RCC 7860 (cell line): ENCODE data around the gene ILF3.

Experiments
- DNase-seq: peaks from one replicate; pipeline ENCODE4 v3.0.0-alpha.2; 2015; ENCODE audit warnings: low spot score
- FAIRE-seq: peaks from 2 replicates; lab custom pipeline; 2012; peaks lifted over from hg19 to GRCh38; lab: Jason Lieb, UNC

ILF3 gene

GRCh38 chr19:10694706-10695307 is 40.7 kb downstream of the ILF3 start:
- FAIRE-seq, result no peak
- no peak for DNase-seq

GRCh38 chr19:10695401-10696398 is 41.6 kb downstream of the ILF3 start:
- FAIRE-seq (no peak), DNase-seq (no peak)

- DNase-seq, result peak; percentile 49
- FAIRE-seq, result no peak
These were observed 45.6 kb downstream of the ILF3 start for GRCh38 chr19:10699650-10700335.

GRCh38 chr19:10701955-10702525 is 47.9 kb downstream of the ILF3 start:
- FAIRE-seq, result no peak

GRCh38 chr19:10706990-10707389 is 52.8 kb downstream of the ILF3 start:
- DNase-seq, result no peak

More at GRCh38 chr19:10701955-10702525, 47.9 kb downstream of the ILF3 start:
- DNase-seq, result no peak

GRCh38 chr19:10707440-10707839 is 53.3 kb downstream of the ILF3 start:
- DNase-seq (no peak), FAIRE-seq (no peak)

More at GRCh38 chr19:10706990-10707389, 52.8 kb downstream of the ILF3 start:
- FAIRE-seq, result no peak

- DNase-seq (no peak), FAIRE-seq (no peak)
These were observed 54.1 kb downstream of the ILF3 start for GRCh38 chr19:10708291-10708690.

- FAIRE-seq (no peak), DNase-seq (no peak)
These were observed 57.9 kb downstream of the ILF3 start for GRCh38 chr19:10712045-10712444.

- FAIRE-seq (no peak), DNase-seq (no peak)
These were observed 58.6 kb downstream of the ILF3 start for GRCh38 chr19:10712754-10713153.

GRCh38 chr19:10713317-10713716 is 59.2 kb downstream of the ILF3 start:
- FAIRE-seq, result no peak
- no peak for DNase-seq

- DNase-seq, result no peak
- no peak for FAIRE-seq
These were observed 62.9 kb downstream of the ILF3 start for GRCh38 chr19:10717054-10717355.

GRCh38 chr19:10717356-10718204 is 63.4 kb downstream of the ILF3 start, which contains the start of gene DNM2:
Gene DNM2 (plus strand): TSS chr19:10718079. CDS start chr19:10718243, 164 bp downstream.
- DNase-seq, result peak; percentile 100
- peak; percentile 98 for FAIRE-seq

GRCh38 chr19:10718205-10719196 is 64.4 kb downstream of the ILF3 start:
- FAIRE-seq, result no peak
- DNase-seq, result no peak

- FAIRE-seq, result no peak
- no peak for DNase-seq
These were observed 65.4 kb downstream of the ILF3 start for GRCh38 chr19:10719466-10719961.

GRCh38 chr19:10720607-10721125 is 66.5 kb downstream of the ILF3 start:
- DNase-seq (no peak), FAIRE-seq (no peak)

- no peak for DNase-seq
- FAIRE-seq, result no peak
These were observed 69.4 kb downstream of the ILF3 start for GRCh38 chr19:10723591-10723990.

GRCh38 chr19:10724573-10725071 is 70.5 kb downstream of the ILF3 start:
- DNase-seq (no peak), FAIRE-seq (no peak)

- FAIRE-seq, result no peak
- DNase-seq, result no peak
These were observed 71.3 kb downstream of the ILF3 start for GRCh38 chr19:10725415-10725814.
